IPS-15b (cell line): ENCODE measurements around the gene LFNG.
"Not testable (repeated sequence)": the region's sequence is repeated elsewhere in the genome, so short reads cannot be mapped to it uniquely, and the experiment has no call there.

ENCODE experiments used
- H3K27me3 ChIP-seq: one replicate; pipeline ENCODE4 v1.6.1; 2013; ENCODE audit warnings: low read length; ENCODE audit not compliant: control insufficient read depth, insufficient read depth
- H3K36me3 ChIP-seq: one replicate; pipeline ENCODE4 v1.6.1; 2013; ENCODE audit warnings: low read length; ENCODE audit not compliant: control insufficient read depth, insufficient read depth
- H3K4me1 ChIP-seq: one replicate; pipeline ENCODE4 v1.6.1; 2013; ENCODE audit warnings: mild to moderate bottlenecking, low read length; ENCODE audit not compliant: control insufficient read depth, insufficient read depth
- H3K4me3 ChIP-seq: one replicate; pipeline ENCODE4 v1.5.1; 2013; ENCODE audit warnings: low read depth, low read length
- H3K9ac ChIP-seq: one replicate; pipeline ENCODE4 v1.6.1; 2013; ENCODE audit warnings: low read depth, mild to moderate bottlenecking, low read length
- H3K9me3 ChIP-seq: one replicate; pipeline ENCODE4 v1.6.1; 2013; ENCODE audit warnings: mild to moderate bottlenecking, low read length; ENCODE audit not compliant: control insufficient read depth, insufficient read depth

LFNG gene

GRCh38 chr7:2530994-2531795 is 11.6 kb downstream of the LFNG start:
- peaks cover 23% of the 10 kb centered on the region for H3K36me3 ChIP-seq
- H3K4me3 ChIP-seq, H3K9me3 ChIP-seq, H3K4me1 ChIP-seq, H3K9ac ChIP-seq, H3K27me3 ChIP-seq: not testable (repeated sequence)

GRCh38 chr7:2531796-2532110 is 12.2 kb downstream of the LFNG start:
- H3K9me3 ChIP-seq, H3K27me3 ChIP-seq, H3K4me1 ChIP-seq, H3K4me3 ChIP-seq, H3K9ac ChIP-seq: not testable (repeated sequence)
- peaks cover 17% of the 10 kb centered on the region for H3K36me3 ChIP-seq

GRCh38 chr7:2532199-2532772 is 12.7 kb downstream of the LFNG start:
- not testable (repeated sequence) for H3K9me3 ChIP-seq, H3K4me3 ChIP-seq, H3K27me3 ChIP-seq, H3K4me1 ChIP-seq, H3K9ac ChIP-seq
- peaks cover 12% of the 10 kb centered on the region for H3K36me3 ChIP-seq

- H3K36me3 ChIP-seq, H3K4me3 ChIP-seq, H3K4me1 ChIP-seq, H3K9me3 ChIP-seq, H3K9ac ChIP-seq, H3K27me3 ChIP-seq: not testable (repeated sequence)
These were observed 13.2 kb downstream of the LFNG start for GRCh38 chr7:2532816-2533215.

- peaks cover 11% of the 10 kb centered on the region for H3K36me3 ChIP-seq
- not testable (repeated sequence) for H3K4me1 ChIP-seq, H3K4me3 ChIP-seq, H3K9me3 ChIP-seq, H3K9ac ChIP-seq, H3K27me3 ChIP-seq
These were observed 14.0 kb downstream of the LFNG start for GRCh38 chr7:2533566-2533965.

GRCh38 chr7:2534214-2534613 is 14.6 kb downstream of the LFNG start:
- H3K9ac ChIP-seq, H3K4me1 ChIP-seq, H3K9me3 ChIP-seq, H3K27me3 ChIP-seq, H3K4me3 ChIP-seq: not testable (repeated sequence)
- peaks cover 13% of the 10 kb centered on the region for H3K36me3 ChIP-seq

GRCh38 chr7:2535872-2536627 is 16.5 kb downstream of the LFNG start:
- H3K9ac ChIP-seq, H3K4me1 ChIP-seq, H3K9me3 ChIP-seq, H3K27me3 ChIP-seq, H3K4me3 ChIP-seq: not testable (repeated sequence)
- H3K36me3 ChIP-seq, result peaks cover 27% of the 10 kb centered on the region

- peaks cover 42% of the 10 kb centered on the region for H3K36me3 ChIP-seq
- H3K4me3 ChIP-seq, result no peak overlapping the region
- no peak overlapping the region for H3K9ac ChIP-seq
- no peaks in the 10 kb centered on the region for H3K9me3 ChIP-seq
- no peaks in the 10 kb centered on the region for H3K27me3 ChIP-seq
- H3K4me1 ChIP-seq, result no peaks in the 10 kb centered on the region
These were observed 18.6 kb downstream of the LFNG start for GRCh38 chr7:2537981-2538851.

- H3K27me3 ChIP-seq, result no peaks in the 10 kb centered on the region
- H3K4me1 ChIP-seq, result no peaks in the 10 kb centered on the region
- no peak overlapping the region for H3K4me3 ChIP-seq
- peaks cover 49% of the 10 kb centered on the region for H3K36me3 ChIP-seq
- no peak overlapping the region for H3K9ac ChIP-seq
- H3K9me3 ChIP-seq, result no peaks in the 10 kb centered on the region
These were observed 19.7 kb downstream of the LFNG start for GRCh38 chr7:2539031-2539911.

- no peaks in the 10 kb centered on the region for H3K4me1 ChIP-seq
- H3K9ac ChIP-seq, result no peak overlapping the region
- no peaks in the 10 kb centered on the region for H3K9me3 ChIP-seq
- no peaks in the 10 kb centered on the region for H3K27me3 ChIP-seq
- peaks cover 54% of the 10 kb centered on the region for H3K36me3 ChIP-seq
- H3K4me3 ChIP-seq, result no peak overlapping the region
These were observed 20.6 kb downstream of the LFNG start for GRCh38 chr7:2540133-2540532.

GRCh38 chr7:2540641-2541051 is 21.1 kb downstream of the LFNG start:
- Histone ChIP-seq H3K9ac (no peak overlapping the region), H3K36me3 (peaks cover 54% of the 10 kb centered on the region), H3K27me3 (no peaks in the 10 kb centered on the region), H3K9me3 (no peaks in the 10 kb centered on the region), H3K4me3 (no peak overlapping the region), H3K4me1 (no peaks in the 10 kb centered on the region)
